GM12864 (cell line): ENCODE results near the gene FAM124A.

Experiments
- DNase-seq: peaks from one replicate; pipeline ENCODE4 v3.0.0-alpha.2; 2011; ENCODE audit warnings: low read depth
- H3K4me3 ChIP-seq: 2 replicates; pipeline ENCODE4 v1.5.1; 2011; ENCODE audit warnings: mild to moderate bottlenecking, low read depth, low read length, control low read depth
- CTCF ChIP-seq: IDR thresholded peaks from 2 replicates; pipeline ENCODE4 v1.5.1; 2011; ENCODE audit warnings: low read depth, mild to moderate bottlenecking, moderate library complexity, low read length, control low read depth, inconsistent platforms; ENCODE audit errors: missing control alignments

Gene FAM124A

GRCh38 chr13:51266642-51267041, 44.4 kb downstream of the FAM124A start:
- DNase-seq, result no peak
- no peak for TF ChIP-seq CTCF
- H3K4me3 ChIP-seq, result no peak overlapping the region

GRCh38 chr13:51267622-51268021, 45.4 kb downstream of the FAM124A start:
- H3K4me3 ChIP-seq, result no peak overlapping the region
- no peak for TF ChIP-seq CTCF
- DNase-seq, result no peak

- TF ChIP-seq CTCF, result no peak
- H3K4me3 ChIP-seq, result no peak overlapping the region
- no peak for DNase-seq
These were observed 46.8 kb downstream of the FAM124A start for GRCh38 chr13:51269039-51269438.

- H3K4me3 ChIP-seq, result no peak overlapping the region
- no peak for TF ChIP-seq CTCF
- no peak for DNase-seq
These were observed 48.6 kb downstream of the FAM124A start for GRCh38 chr13:51270623-51271415.

GRCh38 chr13:51271528-51272085, 49.4 kb downstream of the FAM124A start:
- TF ChIP-seq CTCF, result no peak
- H3K4me3 ChIP-seq, result no peak overlapping the region
- DNase-seq, result no peak

GRCh38 chr13:51275101-51275500, 52.9 kb downstream of the FAM124A start:
- DNase-seq, result no peak
- TF ChIP-seq CTCF, result no peak
- H3K4me3 ChIP-seq, result no peak overlapping the region

- TF ChIP-seq CTCF, result no peak
- DNase-seq, result no peak
- no peak overlapping the region for H3K4me3 ChIP-seq
These were observed 54.4 kb downstream of the FAM124A start for GRCh38 chr13:51276636-51277035.
